ENCODE data around the gene STRA6.

The STRA6 gene

GRCh38 chr15:74185710-74186348 is 16.8 kb downstream of the STRA6 start:
- Histone ChIP-seq H3K4me3 (ENCODE audit: low read depth in 1 of 2, low read length in 2 of 2) (no peak overlapping the region), H3K4me1 (ENCODE audit: insufficient read depth, low read length) (no peaks in the 10 kb centered on the region), H3K79me2 (ENCODE audit: insufficient read depth, low read length) (no peaks in the 10 kb centered on the region), H3K27ac (ENCODE audit: low read length) (no peak overlapping the region), H3K9ac (ENCODE audit: low read depth, low read length) (no peak overlapping the region), H3K27me3 (ENCODE audit: insufficient read depth, low read length, poor library complexity) (peaks cover 3% of the 10 kb centered on the region), H4K20me1 (ENCODE audit: insufficient read depth, low read length) (no peaks in the 10 kb centered on the region; the same call in 1 of the 2 replicates), H3K9me3 (ENCODE audit: insufficient read depth, low read length, severe bottlenecking) (no peaks in the 10 kb centered on the region), H2AFZ (ENCODE audit: low read depth, low read length) (no peak overlapping the region), H3K4me2 (ENCODE audit: insufficient read depth, low read length) (no peak overlapping the region), H3K36me3 (ENCODE audit: insufficient read depth, low read length) (no peaks in the 10 kb centered on the region)
- TF ChIP-seq CTCF (IDR thresholded peaks at IDR 0.05; ENCODE audit: borderline replicate concordance, extremely low read depth, low read length, poor library complexity, severe bottlenecking) (no peak), EZH2 (IDR thresholded peaks at IDR 0.05; ENCODE audit: borderline replicate concordance, low read depth, low read length, severe bottlenecking) (no peak)
- ATAC-seq (ENCODE audit: insufficient read depth, low read depth) = no peak
- no peak for DNase-seq

GRCh38 chr15:74184582-74185091 is 17.9 kb downstream of the STRA6 start:
- Histone ChIP-seq H3K9ac (ENCODE audit: low read depth, low read length) (no peak overlapping the region), H3K27me3 (ENCODE audit: insufficient read depth, low read length, poor library complexity) (peaks cover 3% of the 10 kb centered on the region), H3K9me3 (ENCODE audit: insufficient read depth, low read length, severe bottlenecking) (no peaks in the 10 kb centered on the region), H3K4me2 (ENCODE audit: insufficient read depth, low read length) (no peak overlapping the region), H4K20me1 (ENCODE audit: insufficient read depth, low read length) (no peaks in the 10 kb centered on the region; the same call in 1 of the 2 replicates), H2AFZ (ENCODE audit: low read depth, low read length) (no peak overlapping the region), H3K4me1 (ENCODE audit: insufficient read depth, low read length) (no peaks in the 10 kb centered on the region), H3K4me3 (ENCODE audit: low read depth in 1 of 2, low read length in 2 of 2) (no peak overlapping the region), H3K79me2 (ENCODE audit: insufficient read depth, low read length) (no peaks in the 10 kb centered on the region), H3K27ac (ENCODE audit: low read length) (no peak overlapping the region), H3K36me3 (ENCODE audit: insufficient read depth, low read length) (no peaks in the 10 kb centered on the region)
- ATAC-seq (ENCODE audit: insufficient read depth, low read depth) = no peak
- TF ChIP-seq EZH2 (IDR thresholded peaks at IDR 0.05; ENCODE audit: borderline replicate concordance, low read depth, low read length, severe bottlenecking) (no peak), CTCF (IDR thresholded peaks at IDR 0.05; ENCODE audit: borderline replicate concordance, extremely low read depth, low read length, poor library complexity, severe bottlenecking) (no peak)
- no peak for DNase-seq

GRCh38 chr15:74182131-74182530 is 20.5 kb downstream of the STRA6 start:
- TF ChIP-seq CTCF (IDR thresholded peaks at IDR 0.05; ENCODE audit: borderline replicate concordance, extremely low read depth, low read length, poor library complexity, severe bottlenecking) = no peak
- TF ChIP-seq EZH2 (IDR thresholded peaks at IDR 0.05; ENCODE audit: borderline replicate concordance, low read depth, low read length, severe bottlenecking) = no peak
- no peaks in the 10 kb centered on the region for H3K79me2 ChIP-seq (ENCODE audit: insufficient read depth, low read length)
- no peaks in the 10 kb centered on the region for H3K27me3 ChIP-seq (ENCODE audit: insufficient read depth, low read length, poor library complexity)
- H3K9me3 ChIP-seq (ENCODE audit: insufficient read depth, low read length, severe bottlenecking) = no peaks in the 10 kb centered on the region
- H3K36me3 ChIP-seq (ENCODE audit: insufficient read depth, low read length) = no peaks in the 10 kb centered on the region
- H3K4me1 ChIP-seq (ENCODE audit: insufficient read depth, low read length) = no peaks in the 10 kb centered on the region
- no peaks in the 10 kb centered on the region; the same call in 1 of the 2 replicates for H4K20me1 ChIP-seq (ENCODE audit: insufficient read depth, low read length)
- no peak overlapping the region for H2AFZ ChIP-seq (ENCODE audit: low read depth, low read length)
- no peak overlapping the region for H3K9ac ChIP-seq (ENCODE audit: low read depth, low read length)
- no peak for ATAC-seq (ENCODE audit: insufficient read depth, low read depth)
- no peak overlapping the region for H3K27ac ChIP-seq (ENCODE audit: low read length)
- no peak for DNase-seq
- no peak overlapping the region for H3K4me2 ChIP-seq (ENCODE audit: insufficient read depth, low read length)
- H3K4me3 ChIP-seq (ENCODE audit: low read depth in 1 of 2, low read length in 2 of 2) = no peak overlapping the region

Data from DND-41 (cell line).